Rectal smooth muscle tissue (tissue), 1 donor: ENCODE results near the gene ATP6V1D.

ENCODE experiments used
- H3K27ac ChIP-seq: one replicate; pipeline ENCODE4 v1.7.0; 2013; ENCODE audit warnings: low read depth, low read length, inconsistent platforms
- H3K27me3 ChIP-seq: one replicate; pipeline ENCODE4 v1.7.0; 2013; ENCODE audit warnings: low read length; ENCODE audit not compliant: control insufficient read depth, insufficient read depth
- H3K36me3 ChIP-seq: one replicate; pipeline ENCODE4 v1.7.0; 2013; ENCODE audit warnings: low read length; ENCODE audit not compliant: control insufficient read depth, insufficient read depth
- H3K4me1 ChIP-seq: one replicate; pipeline ENCODE4 v1.7.0; 2013; ENCODE audit warnings: low read length; ENCODE audit not compliant: control insufficient read depth, insufficient read depth
- H3K4me3 ChIP-seq: one replicate; pipeline ENCODE4 v1.7.0; 2013; ENCODE audit warnings: low read length
- H3K9ac ChIP-seq: one replicate; pipeline ENCODE4 v1.7.0; 2013; ENCODE audit warnings: low read length

Gene ATP6V1D

GRCh38 chr14:67317822-67318221 is 41.8 kb downstream of the ATP6V1D start:
- H3K36me3 ChIP-seq = peaks cover 5% of the 10 kb centered on the region
- no peaks in the 10 kb centered on the region for H3K27me3 ChIP-seq
- H3K27ac ChIP-seq = no peak overlapping the region
- no peak overlapping the region for H3K9ac ChIP-seq
- H3K4me3 ChIP-seq = no peak overlapping the region
- H3K4me1 ChIP-seq = no peaks in the 10 kb centered on the region

- Histone ChIP-seq H3K36me3 (no peaks in the 10 kb centered on the region), H3K27ac (no peak overlapping the region), H3K27me3 (no peaks in the 10 kb centered on the region), H3K9ac (no peak overlapping the region), H3K4me1 (no peaks in the 10 kb centered on the region), H3K4me3 (no peak overlapping the region)
Measured at GRCh38 chr14:67313153-67313552, 46.5 kb downstream of the ATP6V1D start.

GRCh38 chr14:67311868-67312267 is 47.7 kb downstream of the ATP6V1D start:
- no peaks in the 10 kb centered on the region for H3K4me1 ChIP-seq
- H3K27me3 ChIP-seq = no peaks in the 10 kb centered on the region
- no peak overlapping the region for H3K4me3 ChIP-seq
- H3K36me3 ChIP-seq = no peaks in the 10 kb centered on the region
- no peak overlapping the region for H3K27ac ChIP-seq
- H3K9ac ChIP-seq = no peak overlapping the region
